Measurements from ENCODE around the gene PTCHD4. TPM values are rescaled to one million over a fixed set of nuclear protein-coding genes. Genes with fewer than 3 reads are reported as not detected.

Gene PTCHD4
- 0.03 TPM for polyA plus RNA-seq (2013)

- no CpG with 5 or more reads among the region's 1 CpG for WGBS (ENCODE audit: insufficient coverage)
- no peaks in the 10 kb centered on the region for H3K9me3 ChIP-seq (ENCODE audit: control extremely low read depth in 1 of 5, control insufficient read depth in 4 of 5, insufficient read depth in 2 of 5, low read depth in 1 of 5, low read length in 4 of 5)
- H3K4me3 ChIP-seq (ENCODE audit: control insufficient read depth in 1 of 7, extremely low read depth in 1 of 7, insufficient read depth in 4 of 7, low read depth in 2 of 7, low read length in 6 of 7): no peak within 1 kb of the TSS
- ChIA-PET POLR2A (interaction anchor here (0.6 kb wide), 1 partner anchor 55 kb away, joined by 3 read pairs; no protein-coding TSS in a partner anchor), CTCF (no interaction called here)
- H3K27me3 ChIP-seq (replicated peaks in 2 of 5; ENCODE audit: control insufficient read depth in 4 of 5, insufficient read depth in 5 of 5, low read length in 4 of 5): no peaks in the 10 kb centered on the region
- no peaks in the 10 kb centered on the region for H3K4me1 ChIP-seq (ENCODE audit: control extremely low read depth in 1 of 4, control insufficient read depth in 4 of 4, insufficient read depth in 4 of 4, low read length in 3 of 4)
- H3K27ac ChIP-seq (ENCODE audit: insufficient read depth in 1 of 2, low read depth in 1 of 2, low read length in 2 of 2, poor library complexity in 1 of 2, severe bottlenecking in 2 of 2): no peak within 1 kb of the TSS
- DNase-seq: no peak
- H3K36me3 ChIP-seq (ENCODE audit: control insufficient read depth in 4 of 4, insufficient read depth in 4 of 4, low read length in 3 of 4): no peaks in the 10 kb centered on the region
These were observed at the start of gene PTCHD4 for GRCh38 chr6:48111143-48111506. TSS of gene PTCHD4 (minus strand) at chr6:48111197. CDS start at chr6:48068957, 42,240 bp downstream.

GRCh38 chr6:48151142-48151541 lies 40.1 kb upstream of the PTCHD4 start:
- no peak overlapping the region for H3K4me3 ChIP-seq (ENCODE audit: control insufficient read depth in 1 of 7, extremely low read depth in 1 of 7, insufficient read depth in 4 of 7, low read depth in 2 of 7, low read length in 6 of 7)
- WGBS (ENCODE audit: insufficient coverage): 94% methylated on average over 2 of the region's 2 CpGs
- H3K36me3 ChIP-seq (ENCODE audit: control insufficient read depth in 4 of 4, insufficient read depth in 4 of 4, low read length in 3 of 4): no peaks in the 10 kb centered on the region
- ChIA-PET POLR2A (no interaction called here), CTCF (no interaction called here)
- H3K27me3 ChIP-seq (replicated peaks in 2 of 5; ENCODE audit: control insufficient read depth in 4 of 5, insufficient read depth in 5 of 5, low read length in 4 of 5): no peaks in the 10 kb centered on the region
- H3K27ac ChIP-seq (ENCODE audit: insufficient read depth in 1 of 2, low read depth in 1 of 2, low read length in 2 of 2, poor library complexity in 1 of 2, severe bottlenecking in 2 of 2): no peak overlapping the region
- peaks cover 0 to 14% (median 0%) of the 10 kb centered on the region in 4 experiments for H3K4me1 ChIP-seq (ENCODE audit: control extremely low read depth in 1 of 4, control insufficient read depth in 4 of 4, insufficient read depth in 4 of 4, low read length in 3 of 4)
- DNase-seq: no peak
- peaks cover 0 to 15% (median 3%) of the 10 kb centered on the region in 5 experiments for H3K9me3 ChIP-seq (ENCODE audit: control extremely low read depth in 1 of 5, control insufficient read depth in 4 of 5, insufficient read depth in 2 of 5, low read depth in 1 of 5, low read length in 4 of 5)

GRCh38 chr6:48150701-48151100 lies 39.7 kb upstream of the PTCHD4 start:
- Histone ChIP-seq H3K4me1 (ENCODE audit: control extremely low read depth in 1 of 4, control insufficient read depth in 4 of 4, insufficient read depth in 4 of 4, low read length in 3 of 4) (peaks cover 0 to 19% (median 0%) of the 10 kb centered on the region in 4 experiments), H3K9me3 (ENCODE audit: control extremely low read depth in 1 of 5, control insufficient read depth in 4 of 5, insufficient read depth in 2 of 5, low read depth in 1 of 5, low read length in 4 of 5) (peaks cover 0 to 15% (median 3%) of the 10 kb centered on the region in 5 experiments), H3K36me3 (ENCODE audit: control insufficient read depth in 4 of 4, insufficient read depth in 4 of 4, low read length in 3 of 4) (no peaks in the 10 kb centered on the region), H3K27ac (ENCODE audit: insufficient read depth in 1 of 2, low read depth in 1 of 2, low read length in 2 of 2, poor library complexity in 1 of 2, severe bottlenecking in 2 of 2) (no peak overlapping the region), H3K4me3 (ENCODE audit: control insufficient read depth in 1 of 7, extremely low read depth in 1 of 7, insufficient read depth in 4 of 7, low read depth in 2 of 7, low read length in 6 of 7) (no peak overlapping the region), H3K27me3 (replicated peaks in 2 of 5; ENCODE audit: control insufficient read depth in 4 of 5, insufficient read depth in 5 of 5, low read length in 4 of 5) (no peaks in the 10 kb centered on the region)
- ChIA-PET CTCF (no interaction called here), POLR2A (no interaction called here)
- WGBS (ENCODE audit: insufficient coverage): 93% methylated on average over 2 of the region's 2 CpGs
- no peak for DNase-seq

DNA sequence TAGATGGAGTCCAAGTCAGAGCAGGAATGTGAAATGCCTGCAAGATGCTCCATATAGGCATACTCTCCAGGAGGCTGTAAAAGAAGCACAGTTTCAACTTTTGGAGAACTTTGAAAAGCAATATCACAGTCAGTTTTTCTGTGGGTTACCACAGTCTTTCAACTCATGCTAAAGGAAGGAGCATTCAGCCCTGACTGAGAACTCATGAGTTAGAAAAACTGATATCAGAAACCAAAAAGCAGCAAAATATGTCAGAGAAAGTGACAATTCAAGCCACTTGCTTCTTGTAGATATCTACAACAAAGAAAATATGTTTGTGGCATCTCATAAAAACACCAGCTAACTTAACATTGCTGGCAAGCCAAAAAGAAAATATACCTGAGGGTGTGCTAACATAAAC lies 36.1 kb upstream of the PTCHD4 start:
- peak in 2 of 3 donors; percentile 34 to 66 for DNase-seq
- H3K27me3 ChIP-seq (replicated peaks in 2 of 5; ENCODE audit: control insufficient read depth in 4 of 5, insufficient read depth in 5 of 5, low read length in 4 of 5): no peaks in the 10 kb centered on the region
- H3K4me1 ChIP-seq (ENCODE audit: control extremely low read depth in 1 of 4, control insufficient read depth in 4 of 4, insufficient read depth in 4 of 4, low read length in 3 of 4): peaks cover 0 to 32% (median 0%) of the 10 kb centered on the region in 4 experiments
- ChIA-PET POLR2A (no interaction called here), CTCF (no interaction called here)
- H3K36me3 ChIP-seq (ENCODE audit: control insufficient read depth in 4 of 4, insufficient read depth in 4 of 4, low read length in 3 of 4): no peaks in the 10 kb centered on the region
- no peak overlapping the region for H3K27ac ChIP-seq (ENCODE audit: insufficient read depth in 1 of 2, low read depth in 1 of 2, low read length in 2 of 2, poor library complexity in 1 of 2, severe bottlenecking in 2 of 2)
- peaks cover 0 to 3% (median 0%) of the 10 kb centered on the region in 5 experiments for H3K9me3 ChIP-seq (ENCODE audit: control extremely low read depth in 1 of 5, control insufficient read depth in 4 of 5, insufficient read depth in 2 of 5, low read depth in 1 of 5, low read length in 4 of 5)
- no peak overlapping the region for H3K4me3 ChIP-seq (ENCODE audit: control insufficient read depth in 1 of 7, extremely low read depth in 1 of 7, insufficient read depth in 4 of 7, low read depth in 2 of 7, low read length in 6 of 7)

- no peaks in the 10 kb centered on the region for H3K9me3 ChIP-seq (ENCODE audit: control extremely low read depth in 1 of 5, control insufficient read depth in 4 of 5, insufficient read depth in 2 of 5, low read depth in 1 of 5, low read length in 4 of 5)
These were observed 33.0 kb upstream of the PTCHD4 start for GRCh38 chr6:48144021-48144420.

GRCh38 chr6:48141975-48142374 lies 31.0 kb upstream of the PTCHD4 start:
- WGBS (ENCODE audit: insufficient coverage): 86% methylated on average over 1 of the region's 2 CpGs
- no peak overlapping the region for H3K27ac ChIP-seq (ENCODE audit: insufficient read depth in 1 of 2, low read depth in 1 of 2, low read length in 2 of 2, poor library complexity in 1 of 2, severe bottlenecking in 2 of 2)
- no peaks in the 10 kb centered on the region for H3K9me3 ChIP-seq (ENCODE audit: control extremely low read depth in 1 of 5, control insufficient read depth in 4 of 5, insufficient read depth in 2 of 5, low read depth in 1 of 5, low read length in 4 of 5)
- H3K36me3 ChIP-seq (ENCODE audit: control insufficient read depth in 4 of 4, insufficient read depth in 4 of 4, low read length in 3 of 4): no peaks in the 10 kb centered on the region
- peaks cover 0 to 23% (median 0%) of the 10 kb centered on the region in 4 experiments for H3K4me1 ChIP-seq (ENCODE audit: control extremely low read depth in 1 of 4, control insufficient read depth in 4 of 4, insufficient read depth in 4 of 4, low read length in 3 of 4)
- no peaks in the 10 kb centered on the region for H3K27me3 ChIP-seq (replicated peaks in 2 of 5; ENCODE audit: control insufficient read depth in 4 of 5, insufficient read depth in 5 of 5, low read length in 4 of 5)
- DNase-seq: no peak
- CTCF ChIA-PET: no interaction called here
- POLR2A ChIA-PET: no interaction called here
- H3K4me3 ChIP-seq (ENCODE audit: control insufficient read depth in 1 of 7, extremely low read depth in 1 of 7, insufficient read depth in 4 of 7, low read depth in 2 of 7, low read length in 6 of 7): no peak overlapping the region

More at GRCh38 chr6:48144021-48144420, 33.0 kb upstream of the PTCHD4 start:
- H3K4me3 ChIP-seq (ENCODE audit: control insufficient read depth in 1 of 7, extremely low read depth in 1 of 7, insufficient read depth in 4 of 7, low read depth in 2 of 7, low read length in 6 of 7): no peak overlapping the region
- H3K27me3 ChIP-seq (replicated peaks in 2 of 5; ENCODE audit: control insufficient read depth in 4 of 5, insufficient read depth in 5 of 5, low read length in 4 of 5): no peaks in the 10 kb centered on the region
- peaks cover 0 to 32% (median 0%) of the 10 kb centered on the region in 4 experiments for H3K4me1 ChIP-seq (ENCODE audit: control extremely low read depth in 1 of 4, control insufficient read depth in 4 of 4, insufficient read depth in 4 of 4, low read length in 3 of 4)
- peak overlapping the region in 1 of 2 experiments; percentile 43 for H3K27ac ChIP-seq (ENCODE audit: insufficient read depth in 1 of 2, low read depth in 1 of 2, low read length in 2 of 2, poor library complexity in 1 of 2, severe bottlenecking in 2 of 2)
- POLR2A ChIA-PET: no interaction called here
- CTCF ChIA-PET: no interaction called here
- WGBS (ENCODE audit: insufficient coverage): 38% methylated on average over 2 of the region's 3 CpGs
- H3K36me3 ChIP-seq (ENCODE audit: control insufficient read depth in 4 of 4, insufficient read depth in 4 of 4, low read length in 3 of 4): no peaks in the 10 kb centered on the region
- peak; percentile 23 to 81 (median 68) for DNase-seq

DNA sequence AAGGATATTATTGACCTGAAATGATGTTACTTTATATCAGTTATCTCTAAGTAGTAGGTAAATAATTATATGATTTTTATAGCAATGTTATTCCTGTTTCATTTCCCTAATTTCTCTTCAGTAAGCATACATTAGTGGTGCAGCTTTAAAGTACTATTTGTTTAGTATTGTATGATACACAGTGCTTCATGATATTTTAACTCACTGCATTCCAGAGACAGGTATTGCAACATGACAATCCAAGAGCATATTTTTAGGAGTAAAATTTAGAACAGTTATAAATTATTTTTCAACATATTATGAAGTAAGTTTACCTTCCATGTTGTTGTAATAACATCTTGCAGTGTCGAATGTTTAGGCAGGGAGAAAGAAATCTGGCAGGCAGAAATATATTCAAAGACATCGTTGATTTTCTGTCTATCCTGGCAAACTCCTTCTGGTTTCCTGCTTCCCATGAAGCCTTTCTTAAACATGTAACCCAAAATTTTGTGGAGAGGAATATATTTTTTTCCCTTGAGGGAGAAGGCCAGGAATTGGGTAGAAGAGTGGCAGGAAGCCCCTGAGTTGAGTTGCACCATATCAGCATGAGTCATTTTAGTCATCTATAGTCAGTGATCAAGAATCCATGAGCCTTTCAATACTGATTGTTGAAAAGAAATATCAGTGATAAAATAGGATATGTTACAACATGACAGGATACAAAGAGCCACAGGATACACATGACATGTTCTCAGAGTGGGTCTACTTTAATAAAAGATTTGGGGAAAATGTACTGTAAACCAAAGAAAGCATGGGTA lies 29.0 kb upstream of the PTCHD4 start:
- Histone ChIP-seq H3K4me3 (ENCODE audit: control insufficient read depth in 1 of 7, extremely low read depth in 1 of 7, insufficient read depth in 4 of 7, low read depth in 2 of 7, low read length in 6 of 7) (no peak overlapping the region), H3K27me3 (replicated peaks in 2 of 5; ENCODE audit: control insufficient read depth in 4 of 5, insufficient read depth in 5 of 5, low read length in 4 of 5) (no peaks in the 10 kb centered on the region), H3K36me3 (ENCODE audit: control insufficient read depth in 4 of 4, insufficient read depth in 4 of 4, low read length in 3 of 4) (no peaks in the 10 kb centered on the region), H3K4me1 (ENCODE audit: control extremely low read depth in 1 of 4, control insufficient read depth in 4 of 4, insufficient read depth in 4 of 4, low read length in 3 of 4) (peaks cover 0 to 10% (median 0%) of the 10 kb centered on the region in 4 experiments), H3K27ac (ENCODE audit: insufficient read depth in 1 of 2, low read depth in 1 of 2, low read length in 2 of 2, poor library complexity in 1 of 2, severe bottlenecking in 2 of 2) (no peak overlapping the region), H3K9me3 (ENCODE audit: control extremely low read depth in 1 of 5, control insufficient read depth in 4 of 5, insufficient read depth in 2 of 5, low read depth in 1 of 5, low read length in 4 of 5) (no peaks in the 10 kb centered on the region)
- DNase-seq: no peak
- no CpG with 5 or more reads among the region's 2 CpGs for WGBS (ENCODE audit: insufficient coverage)
- CTCF ChIA-PET: no interaction called here
- POLR2A ChIA-PET: no interaction called here

All from common myeloid progenitor, CD34-positive (primary cell).